Measurements from ENCODE around the gene ZNF219. TPM values are rescaled to one million over a fixed set of nuclear protein-coding genes. Genes with fewer than 3 reads are reported as not detected.

The ZNF219 gene
- total RNA-seq, 2 experiments from 2014 or later, result 5.0 to 6.2 TPM

DNA sequence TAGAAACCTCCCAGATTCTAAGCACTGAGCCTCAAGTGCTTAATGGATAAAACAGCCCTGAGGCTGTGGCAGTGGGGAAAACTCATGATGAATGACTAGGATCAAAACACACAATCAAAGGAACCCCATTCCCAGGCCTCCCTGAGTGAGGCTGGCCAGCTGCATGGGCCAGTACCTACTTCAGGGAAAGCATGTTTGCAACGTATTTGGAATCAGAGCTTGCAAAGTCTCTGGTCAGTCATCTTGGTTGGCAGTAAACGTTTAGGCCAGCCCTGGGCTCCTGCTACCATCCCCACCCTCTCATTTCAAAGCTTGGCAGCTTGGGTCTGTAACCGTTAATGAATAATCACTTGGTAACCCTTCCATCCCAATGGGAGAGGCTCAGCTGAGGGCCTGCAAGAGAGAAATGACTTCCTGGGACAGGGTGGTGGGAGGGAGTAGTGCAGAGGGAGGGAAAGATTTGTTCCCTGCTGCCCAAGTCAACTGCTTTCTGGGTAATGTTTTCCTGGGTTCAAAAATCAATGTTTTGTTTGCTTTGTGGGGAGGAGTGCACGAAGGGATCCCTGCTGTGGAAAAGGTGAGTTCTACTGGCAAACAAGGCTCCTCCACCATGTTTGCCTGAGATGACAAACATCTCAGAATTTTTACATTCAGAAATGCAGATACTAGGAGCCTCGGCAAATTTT lies 42.9 kb downstream of the ZNF219 start:
- H3K4me1 Mint-ChIP-seq, result peaks cover 4% of the 10 kb centered on the region
- ChIA-PET CTCF (no interaction called here), POLR2A (no interaction called here)
- no peak for DNase-seq
- no peaks in the 10 kb centered on the region for H3K36me3 Mint-ChIP-seq (ENCODE audit: low read depth)
- H3K27ac Mint-ChIP-seq, result no peak overlapping the region
- no peaks in the 10 kb centered on the region for H3K9me3 Mint-ChIP-seq
- peaks cover 10% of the 10 kb centered on the region for H3K27me3 Mint-ChIP-seq
- no peak overlapping the region for H3K4me3 Mint-ChIP-seq

GRCh38 chr14:21054768-21055145 lies 43.7 kb downstream of the ZNF219 start:
- CTCF ChIA-PET, result no interaction called here
- peaks cover 7% of the 10 kb centered on the region for H3K27me3 Mint-ChIP-seq
- H3K27ac Mint-ChIP-seq, result no peak overlapping the region
- H3K4me3 Mint-ChIP-seq, result no peak overlapping the region
- no peaks in the 10 kb centered on the region for H3K9me3 Mint-ChIP-seq
- H3K36me3 Mint-ChIP-seq (ENCODE audit: low read depth), result no peaks in the 10 kb centered on the region
- H3K4me1 Mint-ChIP-seq, result peaks cover 4% of the 10 kb centered on the region
- POLR2A ChIA-PET, result no interaction called here
- no peak for DNase-seq

DNA sequence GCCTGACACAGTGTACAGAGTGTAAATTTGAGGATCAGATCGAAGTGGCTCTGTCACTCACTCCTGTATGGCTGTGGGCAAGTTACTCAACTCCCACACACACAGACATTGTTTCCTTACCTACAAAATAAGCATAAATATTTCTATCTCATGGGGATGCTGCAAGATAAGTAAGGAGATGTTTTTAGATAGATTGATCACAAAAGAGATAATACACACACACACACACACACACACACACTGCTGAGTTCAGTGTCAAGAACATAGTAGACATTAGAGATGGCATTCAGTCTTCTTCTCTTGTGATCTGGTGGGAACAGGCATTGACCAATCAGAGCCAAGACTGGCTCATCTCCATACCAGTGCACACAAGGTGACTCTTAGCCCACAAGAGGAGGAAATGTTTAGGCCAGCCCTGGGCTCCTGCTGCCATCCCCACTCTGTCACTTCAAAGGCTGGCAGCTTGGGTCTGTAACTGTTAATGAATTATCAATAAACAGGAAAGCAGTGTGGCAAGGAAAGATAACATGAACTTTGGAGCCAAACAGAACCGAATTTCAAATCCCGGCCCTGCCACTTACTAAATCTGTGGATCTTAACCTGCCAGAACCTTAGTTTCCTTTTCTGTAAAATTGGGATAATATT lies 44.2 kb downstream of the ZNF219 start:
- H3K4me1 Mint-ChIP-seq, result peaks cover 4% of the 10 kb centered on the region

GRCh38 chr14:21053184-21054122 lies 45.0 kb downstream of the ZNF219 start:
- H3K36me3 Mint-ChIP-seq (ENCODE audit: low read depth), result no peaks in the 10 kb centered on the region
- peaks cover 14% of the 10 kb centered on the region for H3K27me3 Mint-ChIP-seq
- ChIA-PET CTCF (interaction anchor here (0.6 kb wide), 1 partner anchor 718 kb away, joined by 3 read pairs; no protein-coding TSS in a partner anchor), POLR2A (no interaction called here)
- DNase-seq, result no peak
- H3K4me3 Mint-ChIP-seq, result no peak overlapping the region
- H3K27ac Mint-ChIP-seq, result no peak overlapping the region
- no peaks in the 10 kb centered on the region for H3K9me3 Mint-ChIP-seq
- H3K4me1 Mint-ChIP-seq, result peaks cover 4% of the 10 kb centered on the region

More for the DNA sequence above, 44.2 kb downstream of the ZNF219 start:
- Mint-ChIP-seq H3K36me3 (ENCODE audit: low read depth) (no peaks in the 10 kb centered on the region), H3K4me3 (no peak overlapping the region), H3K27me3 (peaks cover 10% of the 10 kb centered on the region), H3K9me3 (no peaks in the 10 kb centered on the region), H3K27ac (no peak overlapping the region)
- ChIA-PET POLR2A (no interaction called here), CTCF (interaction anchor here (0.6 kb wide), 1 partner anchor 717 kb away, joined by 3 read pairs; no protein-coding TSS in a partner anchor)
- no peak for DNase-seq

DNA sequence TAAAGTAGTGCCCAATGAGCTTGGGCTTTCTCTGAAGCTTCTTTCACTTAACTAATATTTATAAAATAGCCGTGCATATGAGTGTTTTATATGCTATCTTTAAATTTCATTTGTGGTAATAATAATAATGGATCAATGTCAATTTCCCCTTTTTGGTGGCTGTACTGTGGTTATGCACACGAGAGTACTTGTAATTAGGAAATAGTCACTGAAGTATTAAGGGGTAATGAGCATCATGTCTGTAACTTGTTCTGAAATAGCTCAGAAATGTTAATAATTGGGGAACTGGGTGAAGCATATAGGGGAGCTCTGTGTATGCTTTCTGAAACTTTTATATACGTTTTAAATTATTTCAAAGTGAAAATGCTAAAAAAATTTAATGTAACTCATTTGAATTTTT lies 47.9 kb downstream of the ZNF219 start:
- CTCF ChIA-PET, result interaction anchor here (0.6 to 1.4 kb wide), 3 partner anchors 33 to 42 kb away, joined by 3 to 4 read pairs (median 4); no protein-coding TSS in a partner anchor
- no peak overlapping the region for H3K27ac Mint-ChIP-seq
- no peaks in the 10 kb centered on the region for H3K9me3 Mint-ChIP-seq
- H3K4me1 Mint-ChIP-seq, result peaks cover 4% of the 10 kb centered on the region
- no peak overlapping the region for H3K4me3 Mint-ChIP-seq
- DNase-seq, result no peak
- POLR2A ChIA-PET, result no interaction called here
- no peaks in the 10 kb centered on the region for H3K36me3 Mint-ChIP-seq (ENCODE audit: low read depth)
- peaks cover 19% of the 10 kb centered on the region for H3K27me3 Mint-ChIP-seq

DNA sequence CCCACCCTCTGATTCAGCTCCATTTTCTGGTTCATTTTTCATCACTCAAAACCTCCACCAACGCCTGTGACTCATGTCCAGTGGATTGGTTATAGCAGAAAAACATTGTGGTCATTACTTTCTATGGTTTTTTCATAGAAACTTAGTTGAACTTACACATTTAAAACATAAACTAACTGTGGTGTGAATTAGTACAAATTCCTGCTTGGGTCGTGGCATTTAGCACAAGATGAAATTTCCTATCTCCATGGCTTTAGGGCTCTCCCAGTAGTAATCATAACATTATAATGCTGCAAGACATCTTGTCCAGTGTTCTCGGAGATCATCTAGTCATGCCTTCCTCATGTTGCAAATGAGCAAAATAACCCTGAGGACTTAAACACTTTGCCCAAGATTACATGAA lies 49.2 kb downstream of the ZNF219 start:
- Mint-ChIP-seq H3K9me3 (no peaks in the 10 kb centered on the region), H3K36me3 (ENCODE audit: low read depth) (no peaks in the 10 kb centered on the region), H3K27me3 (peaks cover 25% of the 10 kb centered on the region), H3K4me3 (no peak overlapping the region), H3K27ac (no peak overlapping the region), H3K4me1 (peaks cover 8% of the 10 kb centered on the region)
- DNase-seq, result no peak
- CTCF ChIA-PET, result interaction anchor here (1.2 to 3.6 kb wide), 3 partner anchors 34 to 78 kb away, joined by 3 to 8 read pairs (median 4); no protein-coding TSS in a partner anchor
- POLR2A ChIA-PET, result no interaction called here

DNA sequence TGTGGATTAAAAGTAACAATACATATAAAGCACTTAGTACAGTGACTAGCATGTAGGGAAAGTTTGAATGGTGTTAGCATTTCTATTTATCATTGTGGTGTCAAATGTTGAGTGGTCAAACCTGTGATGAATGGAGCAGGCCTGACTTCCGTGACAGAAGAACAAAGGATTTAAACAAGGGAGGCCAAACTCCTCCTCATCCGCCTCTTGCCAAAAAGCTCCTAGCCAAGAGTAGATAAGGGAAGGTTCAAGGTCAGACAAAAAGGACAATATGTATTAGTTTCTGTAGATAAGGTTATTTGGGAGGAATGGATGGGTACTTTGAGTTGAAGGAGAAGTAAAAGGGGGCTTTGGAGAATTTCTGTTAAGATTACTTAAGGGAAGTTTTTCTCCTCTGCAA lies 49.8 kb downstream of the ZNF219 start:
- ChIA-PET CTCF (interaction anchor here (0.8 to 3.6 kb wide), 4 partner anchors 34 to 77 kb away, joined by 3 to 8 read pairs (median 4); no protein-coding TSS in a partner anchor), POLR2A (no interaction called here)
- Mint-ChIP-seq H3K27ac (no peak overlapping the region), H3K4me1 (peaks cover 5% of the 10 kb centered on the region), H3K4me3 (no peak overlapping the region), H3K27me3 (peaks cover 25% of the 10 kb centered on the region), H3K36me3 (ENCODE audit: low read depth) (no peaks in the 10 kb centered on the region), H3K9me3 (no peaks in the 10 kb centered on the region)
- DNase-seq, result no peak

- POLR2A ChIA-PET, result no interaction called here
- Mint-ChIP-seq H3K36me3 (ENCODE audit: low read depth) (no peaks in the 10 kb centered on the region), H3K4me1 (peaks cover 5% of the 10 kb centered on the region), H3K9me3 (no peaks in the 10 kb centered on the region), H3K27me3 (peaks cover 27% of the 10 kb centered on the region), H3K27ac (no peak overlapping the region), H3K4me3 (no peak overlapping the region)
- CTCF ChIA-PET, result interaction anchor here (0.7 to 3.6 kb wide), 7 partner anchors 10 to 77 kb away, joined by 3 to 8 read pairs (median 4); no protein-coding TSS in a partner anchor
- no peak for DNase-seq
Observed at GRCh38 chr14:21047378-21047781, 51.1 kb downstream of the ZNF219 start.

GRCh38 chr14:21043974-21044618 lies 54.4 kb downstream of the ZNF219 start:
- ChIA-PET POLR2A (no interaction called here), CTCF (interaction anchor here (0.8 to 2.8 kb wide), 7 partner anchors 9 to 61 kb away, joined by 3 to 13 read pairs (median 4); no protein-coding TSS in a partner anchor)
- DNase-seq, result no peak
- H3K27me3 Mint-ChIP-seq, result peaks cover 21% of the 10 kb centered on the region
- no peak overlapping the region for H3K4me3 Mint-ChIP-seq
- H3K36me3 Mint-ChIP-seq (ENCODE audit: low read depth), result no peaks in the 10 kb centered on the region
- no peak overlapping the region for H3K27ac Mint-ChIP-seq
- peaks cover 5% of the 10 kb centered on the region for H3K4me1 Mint-ChIP-seq
- no peaks in the 10 kb centered on the region for H3K9me3 Mint-ChIP-seq

DNA sequence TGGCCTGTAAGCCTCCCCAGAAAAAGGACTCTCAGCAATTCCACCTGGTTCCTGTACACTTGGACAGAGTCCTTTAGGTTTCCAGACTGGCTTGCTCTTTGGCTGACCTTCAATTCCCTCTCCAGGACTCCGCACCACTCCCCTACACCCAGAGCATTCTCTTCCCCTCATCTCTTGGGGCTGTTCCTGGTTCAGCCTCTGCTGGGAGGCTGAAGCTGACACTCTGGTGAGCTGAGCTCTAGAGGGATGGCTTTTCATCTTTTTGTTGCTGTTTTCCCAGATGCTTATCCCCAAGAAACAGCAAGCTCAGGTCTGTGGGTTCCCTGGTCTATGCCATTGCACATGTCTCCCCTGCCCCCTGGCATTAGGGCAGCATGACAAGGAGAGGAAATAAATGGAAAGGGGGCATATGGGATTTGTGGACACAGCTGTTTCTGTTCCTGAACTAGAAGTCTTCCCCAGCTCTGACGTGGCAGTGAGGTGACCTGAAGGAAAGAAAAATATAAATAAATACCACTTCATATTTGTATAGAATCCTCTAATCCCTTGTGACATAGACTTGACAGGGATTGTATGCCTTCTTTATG lies 55.0 kb downstream of the ZNF219 start:
- Mint-ChIP-seq H3K27ac (no peak overlapping the region), H3K4me1 (peaks cover 5% of the 10 kb centered on the region), H3K9me3 (no peaks in the 10 kb centered on the region), H3K36me3 (ENCODE audit: low read depth) (no peaks in the 10 kb centered on the region), H3K4me3 (no peak overlapping the region), H3K27me3 (peaks cover 18% of the 10 kb centered on the region)
- no peak for DNase-seq
- CTCF ChIA-PET, result interaction anchor here (0.6 to 2.8 kb wide), 7 partner anchors 10 to 61 kb away, joined by 3 to 13 read pairs (median 4); no protein-coding TSS in a partner anchor
- POLR2A ChIA-PET, result no interaction called here

DNA sequence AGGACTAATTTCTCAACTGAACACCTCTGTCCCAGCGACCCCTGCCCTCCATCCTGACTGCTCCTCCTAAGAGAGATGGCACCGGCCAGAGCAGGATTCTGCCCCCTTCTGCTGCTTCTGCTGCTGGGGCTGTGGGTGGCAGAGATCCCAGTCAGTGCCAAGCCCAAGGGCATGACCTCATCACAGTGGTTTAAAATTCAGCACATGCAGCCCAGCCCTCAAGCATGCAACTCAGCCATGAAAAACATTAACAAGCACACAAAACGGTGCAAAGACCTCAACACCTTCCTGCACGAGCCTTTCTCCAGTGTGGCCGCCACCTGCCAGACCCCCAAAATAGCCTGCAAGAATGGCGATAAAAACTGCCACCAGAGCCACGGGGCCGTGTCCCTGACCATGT lies 55.5 kb downstream of the ZNF219 start:
- Mint-ChIP-seq H3K4me1 (peaks cover 5% of the 10 kb centered on the region), H3K9me3 (no peaks in the 10 kb centered on the region), H3K4me3 (no peak overlapping the region), H3K27me3 (peaks cover 19% of the 10 kb centered on the region), H3K36me3 (ENCODE audit: low read depth) (no peaks in the 10 kb centered on the region), H3K27ac (no peak overlapping the region)
- ChIA-PET CTCF (interaction anchor here (0.6 to 2.8 kb wide), 5 partner anchors 10 to 62 kb away, joined by 3 to 13 read pairs (median 5); no protein-coding TSS in a partner anchor), POLR2A (no interaction called here)
- DNase-seq, result no peak
